GM19397 (cell line): ENCODE measurements around the gene ADAMTS2.

Source experiments
- ATAC-seq: cut with Tn5 transposase; IDR thresholded peaks from one replicate; pipeline ENCODE4 v1.9.1; 2021; ENCODE audit warnings: mild to moderate bottlenecking, moderate library complexity; ENCODE audit not compliant: unreplicated experiment

The ADAMTS2 gene

GRCh38 chr5:179313849-179314521 lies 31.3 kb downstream of the ADAMTS2 start:
- ATAC-seq: no peak

DNA sequence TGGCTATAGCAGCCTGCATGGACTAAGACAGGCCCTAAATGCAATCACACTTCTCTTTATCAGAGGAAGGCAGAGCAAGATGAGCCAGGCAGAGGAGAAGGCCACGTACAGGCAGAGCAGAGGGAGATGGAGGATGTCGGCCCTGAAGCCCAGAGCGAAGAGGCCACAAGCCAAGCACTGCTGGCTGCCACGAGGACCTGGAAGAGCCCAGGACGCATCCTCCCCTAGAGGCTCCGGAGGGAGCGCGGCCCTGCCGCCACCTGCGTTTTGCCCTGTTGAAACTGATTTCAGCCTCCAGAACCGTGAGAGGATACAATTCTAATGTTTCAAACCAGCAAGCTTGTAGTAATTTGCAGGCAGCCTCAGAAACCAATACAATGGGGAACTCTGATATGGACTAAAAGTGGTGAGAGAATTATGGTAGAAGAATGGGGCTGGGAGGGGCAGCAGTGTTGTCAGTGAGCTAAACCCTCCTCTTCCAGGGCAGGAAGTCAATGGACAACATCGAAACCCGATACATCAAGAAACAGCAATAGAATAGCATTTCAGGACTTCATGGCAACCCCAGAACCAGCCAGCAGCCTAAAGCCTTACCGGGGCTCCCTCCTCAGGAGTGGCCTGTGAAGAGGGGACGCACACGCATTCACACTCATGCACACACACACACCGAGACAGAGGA lies 32.6 kb downstream of the ADAMTS2 start:
- no peak for ATAC-seq

DNA sequence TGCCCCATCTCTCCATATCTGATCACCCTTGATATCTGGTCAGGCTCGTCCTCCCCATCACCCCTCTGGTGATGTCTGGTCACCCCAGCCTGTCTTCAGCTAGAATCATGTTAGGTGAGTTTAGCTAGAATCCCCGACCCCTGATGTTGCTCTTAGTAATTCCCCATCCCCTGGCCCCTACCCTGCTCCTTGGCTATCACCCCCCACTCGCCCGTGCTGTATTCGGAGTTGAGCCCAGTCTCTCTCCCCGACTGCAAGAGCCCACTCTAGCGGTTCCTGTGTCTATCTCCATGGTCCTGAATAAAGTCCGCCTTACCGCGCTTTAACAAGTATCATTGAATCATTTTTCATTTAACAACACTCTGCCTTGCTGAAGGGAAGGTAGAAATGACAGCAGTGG lies 33.7 kb downstream of the ADAMTS2 start:
- ATAC-seq: no peak

DNA sequence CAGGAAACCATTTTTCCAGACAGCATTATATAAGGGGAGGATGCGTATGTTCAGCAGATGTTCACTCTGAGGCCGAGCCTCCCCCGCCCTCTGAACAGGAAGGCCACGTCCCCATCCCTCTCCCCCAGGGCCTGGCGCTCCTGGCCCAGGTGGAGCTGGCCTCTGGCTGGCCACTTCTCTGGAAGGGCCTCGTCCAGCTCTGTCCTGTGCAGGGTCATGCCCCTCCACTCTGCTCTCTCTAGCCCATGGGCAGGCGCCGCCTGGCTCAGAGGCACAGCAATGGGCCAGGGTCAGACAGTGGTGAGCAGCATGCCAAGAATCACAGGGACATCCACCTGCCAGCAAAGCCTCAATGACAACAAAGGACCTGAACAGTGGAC lies 34.2 kb downstream of the ADAMTS2 start:
- no peak for ATAC-seq

DNA sequence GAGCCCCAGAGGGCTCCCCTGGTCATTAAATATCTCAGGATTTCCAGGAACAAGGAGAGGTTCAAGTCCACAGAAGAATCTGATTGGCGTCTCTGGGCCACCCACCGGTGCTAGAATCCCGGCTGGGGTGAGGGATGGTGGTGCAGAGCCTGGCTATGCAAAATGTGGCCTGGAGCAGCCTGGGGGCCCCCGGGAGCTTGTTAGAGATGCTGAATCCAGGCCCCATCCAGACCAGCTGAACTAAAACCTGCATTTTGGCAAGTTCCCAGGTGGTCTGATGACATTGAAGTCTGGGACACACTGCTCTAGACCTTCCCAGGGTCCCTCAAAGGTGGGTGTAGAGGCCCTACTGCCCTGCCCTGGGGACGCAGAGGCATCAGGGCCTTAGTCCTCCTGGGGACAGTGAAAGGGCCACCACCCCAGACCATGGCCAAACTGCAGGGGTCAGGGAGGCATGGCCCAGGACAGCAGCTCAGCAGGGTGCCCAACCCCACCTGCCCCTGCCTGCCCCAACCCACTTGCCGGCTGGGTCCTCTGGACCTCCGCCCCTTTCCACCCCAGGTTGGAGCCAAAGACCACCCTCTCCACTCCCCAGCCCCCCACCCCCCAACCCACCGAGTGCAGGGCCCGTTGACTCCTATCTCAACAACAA lies 34.7 kb downstream of the ADAMTS2 start:
- ATAC-seq: no peak

- ATAC-seq: no peak
Observed at GRCh38 chr5:179309751-179310320, 35.4 kb downstream of the ADAMTS2 start.

GRCh38 chr5:179309383-179309670 lies 35.9 kb downstream of the ADAMTS2 start:
- no peak for ATAC-seq

DNA sequence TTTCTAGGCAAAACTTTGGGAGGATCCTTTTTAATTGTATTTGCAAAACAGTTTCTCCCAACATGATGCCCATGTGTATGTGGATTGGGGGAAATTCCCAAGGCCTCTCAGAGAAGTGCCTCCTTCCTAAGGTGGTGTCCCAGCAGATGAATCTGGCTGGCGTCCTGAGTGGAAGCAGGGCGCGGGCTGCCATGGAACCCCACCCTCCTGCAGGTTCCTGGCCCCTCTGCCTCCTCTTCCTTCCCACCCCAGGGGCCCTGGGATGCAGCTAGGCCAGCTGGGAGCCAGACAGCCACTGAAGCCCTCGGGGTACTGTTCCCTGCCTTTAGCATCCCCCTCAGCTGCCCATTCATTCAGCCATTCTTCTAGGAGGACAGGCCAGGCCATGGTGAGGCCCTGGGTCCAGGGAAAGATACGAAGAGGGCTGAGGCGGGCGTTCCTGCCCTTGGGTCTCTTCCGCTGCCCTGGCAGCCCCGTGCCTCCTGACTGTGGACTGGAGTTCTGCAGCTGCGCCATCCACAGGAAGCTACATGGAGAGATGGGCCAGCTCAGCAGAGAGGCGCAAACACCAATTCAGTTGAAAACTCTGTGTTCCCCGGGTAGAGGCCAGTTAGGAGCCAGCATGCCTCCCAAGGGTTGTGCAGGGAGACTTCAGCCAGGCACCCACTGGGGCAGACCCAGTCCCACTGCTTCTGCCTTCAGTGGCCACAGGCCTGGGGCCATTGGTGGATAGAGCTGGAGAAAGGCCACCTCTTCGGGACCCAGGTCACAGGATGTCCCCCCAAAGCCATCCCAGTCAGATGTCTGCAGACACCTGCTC lies 36.5 kb downstream of the ADAMTS2 start:
- ATAC-seq: no peak

DNA sequence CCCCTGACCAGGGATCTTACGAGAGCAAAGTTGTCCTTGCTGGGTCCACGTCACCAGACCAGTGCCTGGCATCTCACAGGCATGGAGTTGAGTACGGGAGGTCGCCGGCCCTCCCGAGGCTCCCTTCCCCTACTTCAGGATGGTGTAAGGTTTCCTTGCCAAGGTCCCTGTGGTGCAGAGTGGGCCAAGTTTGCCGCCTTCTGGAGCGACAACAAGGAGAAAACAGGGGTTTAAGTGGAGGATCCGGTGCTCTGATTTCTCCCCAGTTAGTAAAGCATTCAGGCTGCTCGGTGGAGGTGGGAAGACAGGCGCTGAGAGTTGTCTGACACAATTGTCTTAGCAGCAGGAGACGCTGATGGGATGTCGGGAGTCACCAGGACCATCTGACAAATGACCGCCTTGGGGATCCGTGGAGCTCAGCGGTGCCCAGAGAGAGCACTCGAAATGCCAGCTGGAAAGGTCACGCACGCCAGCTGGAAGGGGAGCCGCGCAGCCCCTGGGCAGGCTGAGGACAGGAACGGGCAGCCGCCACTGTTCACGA lies 37.3 kb downstream of the ADAMTS2 start:
- no peak for ATAC-seq

GRCh38 chr5:179307013-179307800 lies 38.1 kb downstream of the ADAMTS2 start:
- no peak for ATAC-seq

DNA sequence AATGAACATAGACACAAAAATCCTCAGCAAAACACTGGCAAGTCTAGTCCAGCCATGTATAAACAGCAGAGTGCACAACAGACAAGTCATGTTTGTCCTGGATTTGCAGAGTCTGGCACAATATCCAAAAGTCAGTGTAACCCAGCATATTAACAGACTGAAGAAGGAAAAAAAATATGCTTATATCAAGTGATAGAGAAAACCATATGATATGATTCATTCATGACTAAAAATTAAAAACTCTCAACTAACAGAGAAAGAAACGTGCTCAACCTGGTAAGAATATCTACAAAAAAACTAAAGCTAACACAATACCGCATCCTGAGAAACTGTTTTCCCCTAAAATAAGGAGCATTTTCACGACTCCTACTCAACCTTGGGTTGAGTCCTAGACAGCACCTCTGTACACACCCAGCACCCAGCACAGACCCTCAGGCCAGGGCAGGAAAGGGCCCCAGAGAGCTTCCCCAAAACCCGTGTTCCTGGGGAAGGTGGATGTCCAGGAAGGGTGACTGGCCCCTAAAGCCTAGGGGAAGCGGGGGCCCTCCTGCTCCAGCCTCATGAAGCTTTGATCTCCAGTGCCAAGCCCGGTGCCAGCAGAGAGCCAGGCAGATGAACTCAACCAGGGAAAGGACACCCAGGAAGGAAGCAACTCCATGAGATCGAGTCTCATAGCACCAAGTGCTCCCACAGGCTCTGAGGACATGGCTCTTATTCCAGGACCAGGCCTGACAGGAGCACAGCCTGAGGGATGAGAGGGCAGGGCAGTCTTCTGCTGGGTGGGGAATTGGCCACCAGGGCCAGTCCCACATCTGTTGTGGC lies 38.9 kb downstream of the ADAMTS2 start:
- no peak for ATAC-seq

- ATAC-seq: no peak
Observed at GRCh38 chr5:179304871-179305270, 40.4 kb downstream of the ADAMTS2 start.

DNA sequence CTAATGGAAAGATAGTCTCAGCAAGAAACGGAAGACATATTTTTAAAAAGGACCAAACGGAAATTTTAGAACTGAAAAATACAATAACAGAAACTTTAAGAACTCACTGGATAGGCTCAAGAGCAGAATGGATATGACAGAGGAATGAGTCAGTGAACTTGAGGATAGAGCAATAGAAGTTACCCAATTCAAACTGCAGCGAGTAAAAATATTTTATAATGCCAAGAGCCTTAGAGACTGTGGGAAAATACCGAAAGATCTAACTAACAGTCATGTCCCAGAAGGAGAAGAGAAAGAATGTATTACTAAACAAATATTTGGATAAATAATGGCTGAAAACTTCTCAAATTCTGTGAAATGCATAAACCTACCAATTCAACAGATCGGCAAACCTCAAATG lies 40.8 kb downstream of the ADAMTS2 start:
- no peak for ATAC-seq

DNA sequence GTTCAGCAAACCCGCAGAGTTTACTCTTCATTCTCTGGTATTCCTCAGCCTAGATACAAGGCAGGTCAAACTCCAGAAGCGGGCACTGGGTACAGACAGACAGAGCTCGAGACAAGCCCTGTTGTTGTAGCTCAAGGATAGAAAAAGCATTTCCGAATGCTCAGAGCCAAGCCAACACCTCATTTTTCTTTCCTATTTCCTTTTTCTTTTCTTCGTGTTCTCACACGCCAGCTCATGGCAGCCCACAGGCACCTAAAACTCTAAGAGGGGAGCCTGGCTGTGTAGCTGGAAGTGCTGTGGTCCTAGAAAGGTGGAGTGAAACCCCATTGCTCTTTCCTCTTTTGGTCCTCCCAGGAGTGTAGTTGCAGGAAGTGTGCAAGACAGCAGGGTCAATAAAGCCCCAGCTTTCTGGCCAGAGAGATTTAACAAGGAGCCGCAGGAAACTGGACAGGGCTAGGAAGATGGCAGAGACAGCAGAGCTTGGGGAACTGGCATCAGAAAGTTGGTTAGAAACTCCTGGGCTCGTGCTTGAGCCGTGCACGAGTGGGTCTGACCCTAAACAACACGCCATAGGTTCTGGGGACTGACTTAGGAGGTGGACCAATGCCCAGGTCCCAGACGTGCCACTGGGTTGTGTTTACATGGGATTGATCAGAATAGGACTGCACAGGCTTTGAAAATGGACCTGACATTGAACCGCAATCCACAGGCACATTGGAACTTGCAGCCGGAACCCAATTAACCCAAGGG lies 41.6 kb downstream of the ADAMTS2 start:
- ATAC-seq: no peak

- ATAC-seq: no peak
Observed at GRCh38 chr5:179302499-179303185, 42.6 kb downstream of the ADAMTS2 start.

DNA sequence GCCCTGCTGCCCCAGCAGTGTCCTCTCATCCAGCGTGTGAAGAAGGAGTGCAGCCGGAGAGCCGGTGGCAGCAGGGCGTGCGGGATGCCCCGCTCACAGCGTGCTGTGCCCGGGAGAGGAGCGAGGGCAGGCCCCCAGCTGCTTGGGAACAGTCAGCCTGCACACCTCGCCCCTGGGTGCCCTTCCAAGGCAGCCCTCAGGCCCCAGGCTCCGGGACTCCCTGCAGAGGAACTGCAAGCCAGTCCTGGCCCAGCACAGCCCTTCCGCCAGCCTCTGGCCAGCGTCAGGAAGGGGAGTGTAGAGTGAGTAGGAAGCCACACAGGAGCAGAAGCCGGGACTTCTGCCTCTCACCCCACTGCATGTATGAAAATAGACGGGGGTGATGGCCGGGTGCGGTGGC lies 43.5 kb downstream of the ADAMTS2 start:
- ATAC-seq: no peak

GRCh38 chr5:179301376-179301775 lies 43.9 kb downstream of the ADAMTS2 start:
- ATAC-seq: no peak

GRCh38 chr5:179300581-179301180 lies 44.6 kb downstream of the ADAMTS2 start:
- ATAC-seq: no peak
